Natural killer cell treated with Interleukin-12 subunit alpha and Interleukin-12 subunit beta and Interleukin-15 and Interleukin-18, amount 100 ng/mL, for 72 hours (primary cell): ENCODE data around the gene LRRC4C. TPM values are rescaled to one million over a fixed set of nuclear protein-coding genes. Genes with fewer than 3 reads are reported as not detected.

Source experiments
- ATAC-seq, 2 donors: fragments of 150-1000 bp; cut with Tn5 transposase in 1 of 2; sonication (Bioruptor Pico), chemical (Tn5 transposase) in 1 of 2; 2 replicates each; pipeline ENCODE4 v1.10.0; 2021
- DNase-seq: peaks from one replicate; pipeline ENCODE4 v3.0.0; 2022; ENCODE audit warnings: low spot score
- H3K27ac Mint-ChIP-seq, 2 donors: 1 replicate in 1 of 2; 2 replicates in 1 of 2; pipeline ENCODE4 v1.8.0; 2022; ENCODE audit warnings: mixed read lengths in 2 of 2, mild to moderate bottlenecking in 1 of 2, moderate library complexity in 1 of 2
- H3K27me3 Mint-ChIP-seq, 2 donors: 1 replicate in 1 of 2; 2 replicates in 1 of 2; pipeline ENCODE4 v1.8.0; 2022; ENCODE audit warnings: mixed read lengths in 2 of 2
- H3K36me3 Mint-ChIP-seq: one replicate; pipeline ENCODE4 v1.8.0; 2022; ENCODE audit warnings: mixed read lengths
- H3K4me1 Mint-ChIP-seq, 2 donors: 1 replicate in 1 of 2; 2 replicates in 1 of 2; pipeline ENCODE4 v1.8.0; 2022; ENCODE audit warnings: low read depth in 2 of 2, mixed read lengths in 2 of 2, mild to moderate bottlenecking in 1 of 2
- H3K4me3 Mint-ChIP-seq: one replicate; pipeline ENCODE4 v1.8.0; 2022; ENCODE audit warnings: mixed read lengths
- H3K9me3 Mint-ChIP-seq: 2 replicates; pipeline ENCODE4 v1.8.0; 2022; ENCODE audit warnings: mixed read lengths
- total RNA-seq, 2 donors: library from RNA; stranded (reverse); gene quantifications; one replicate each; pipeline ENCODE4 v1.2.3, GENCODE V29; 2022

Gene LRRC4C
- total RNA-seq, 2 donors from 2014 or later = not detected

- Mint-ChIP-seq H3K9me3 (peaks cover 16% of the 10 kb centered on the region), H3K27ac (no peak overlapping the region), H3K4me1 (no peaks in the 10 kb centered on the region), H3K4me3 (no peak overlapping the region), H3K36me3 (peaks cover 7% of the 10 kb centered on the region), H3K27me3 (no peaks in the 10 kb centered on the region)
- DNase-seq (no peak), ATAC-seq (no peak)
Observed at GRCh38 chr11:40434926-40435325, 1024.5 kb downstream of the LRRC4C start.

DNA sequence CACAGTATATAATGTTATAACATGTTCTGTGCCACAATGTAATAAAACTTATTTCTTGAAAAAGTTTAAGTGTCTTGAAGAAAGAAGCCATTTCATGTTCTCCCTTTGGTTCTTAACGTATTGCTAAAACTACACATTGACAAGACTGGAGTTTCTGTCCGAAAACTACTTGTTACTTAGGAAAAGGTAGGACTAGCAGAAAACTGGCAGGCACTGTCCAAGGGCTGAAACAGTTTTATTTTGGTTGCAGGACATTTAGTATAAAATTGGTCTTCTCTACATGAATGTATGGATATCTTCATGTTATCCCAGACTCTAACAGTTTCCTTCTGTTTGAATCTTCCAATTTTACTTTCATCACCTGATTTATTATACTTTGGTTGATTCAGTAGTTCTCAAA lies 1027.1 kb downstream of the LRRC4C start:
- no peak for ATAC-seq
- Mint-ChIP-seq H3K27ac (no peak overlapping the region), H3K4me1 (no peaks in the 10 kb centered on the region), H3K4me3 (no peak overlapping the region), H3K36me3 (no peaks in the 10 kb centered on the region), H3K27me3 (no peaks in the 10 kb centered on the region), H3K9me3 (peaks cover 12% of the 10 kb centered on the region)
- DNase-seq = no peak

DNA sequence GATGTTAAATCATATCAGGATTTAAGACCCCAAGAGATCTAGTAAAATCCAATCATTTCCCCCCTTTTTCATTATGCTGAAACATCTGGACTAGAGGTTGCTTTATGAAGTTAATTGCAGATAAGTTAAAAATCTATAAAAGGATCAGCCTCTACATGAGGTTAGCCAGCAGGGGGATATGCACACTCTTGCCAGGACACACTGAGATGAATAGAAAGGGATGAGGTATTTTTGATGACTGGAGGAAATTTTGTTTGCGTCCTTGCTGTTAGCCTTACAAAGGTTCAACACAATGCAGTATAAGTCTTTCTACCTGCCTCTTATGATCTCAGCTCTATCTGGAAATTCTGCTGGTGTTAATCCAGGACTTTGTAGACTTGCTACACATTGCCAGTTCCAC lies 1034.3 kb downstream of the LRRC4C start:
- Mint-ChIP-seq H3K4me3 (no peak overlapping the region), H3K27me3 (no peaks in the 10 kb centered on the region), H3K9me3 (peaks cover 8% of the 10 kb centered on the region), H3K36me3 (no peaks in the 10 kb centered on the region), H3K4me1 (no peaks in the 10 kb centered on the region), H3K27ac (no peak overlapping the region)
- DNase-seq (no peak), ATAC-seq (no peak)

GRCh38 chr11:40421208-40421981 lies 1038.1 kb downstream of the LRRC4C start:
- Mint-ChIP-seq H3K36me3 (no peaks in the 10 kb centered on the region), H3K27ac (no peak overlapping the region), H3K27me3 (no peaks in the 10 kb centered on the region), H3K4me3 (no peak overlapping the region), H3K4me1 (no peaks in the 10 kb centered on the region), H3K9me3 (peaks cover 21% of the 10 kb centered on the region)
- no peak for DNase-seq
- no peak for ATAC-seq

DNA sequence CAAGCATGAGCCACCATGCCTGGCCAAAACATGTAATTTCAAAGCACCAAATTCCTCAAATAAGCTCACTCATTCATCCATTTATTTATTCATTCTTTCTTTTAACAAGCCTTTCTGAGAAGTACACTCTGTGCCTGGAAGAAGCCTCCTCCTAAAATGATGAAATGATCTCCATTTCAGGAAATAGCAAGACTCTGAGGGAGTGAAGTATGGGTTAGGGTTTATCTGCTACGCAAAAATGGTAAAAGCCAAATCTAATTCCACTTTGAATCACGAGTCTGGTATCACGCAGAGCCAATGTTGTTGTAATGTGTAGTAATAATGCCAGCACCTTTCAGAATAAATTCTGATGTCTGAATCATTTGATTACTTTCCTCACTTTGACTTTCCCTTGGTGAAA lies 1041.8 kb downstream of the LRRC4C start:
- Mint-ChIP-seq H3K4me3 (no peak overlapping the region), H3K36me3 (peaks cover 9% of the 10 kb centered on the region), H3K4me1 (no peaks in the 10 kb centered on the region), H3K27me3 (no peaks in the 10 kb centered on the region), H3K9me3 (peaks cover 20% of the 10 kb centered on the region), H3K27ac (no peak overlapping the region)
- ATAC-seq (no peak), DNase-seq (no peak)

- Mint-ChIP-seq H3K4me3 (no peak overlapping the region), H3K4me1 (no peaks in the 10 kb centered on the region), H3K9me3 (peaks cover 7% of the 10 kb centered on the region), H3K27me3 (no peaks in the 10 kb centered on the region), H3K27ac (no peak overlapping the region), H3K36me3 (peaks cover 4% of the 10 kb centered on the region)
- ATAC-seq (no peak), DNase-seq (no peak)
Observed at GRCh38 chr11:40407355-40407754, 1052.1 kb downstream of the LRRC4C start.

DNA sequence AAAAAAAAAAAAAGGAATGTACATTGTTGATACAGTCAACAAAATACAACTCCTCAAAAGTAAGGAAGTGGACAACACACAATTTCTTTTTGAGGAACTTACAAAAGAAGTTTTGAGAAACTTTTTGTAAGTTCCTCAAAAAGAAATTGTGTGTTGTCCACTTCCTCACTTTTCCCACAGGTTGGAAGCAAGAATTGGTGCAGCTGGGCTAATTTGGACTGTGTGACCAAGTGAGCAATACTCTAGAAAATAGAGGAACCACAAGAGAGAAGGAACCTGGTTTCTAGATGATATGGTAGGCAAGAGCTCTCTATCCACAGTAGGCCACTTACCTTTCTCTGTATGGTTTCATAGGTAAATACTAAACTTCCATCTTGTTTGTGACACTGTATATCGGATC lies 1053.8 kb downstream of the LRRC4C start:
- no peak for ATAC-seq
- no peak overlapping the region for H3K4me3 Mint-ChIP-seq
- DNase-seq = no peak
- H3K9me3 Mint-ChIP-seq = peaks cover 11% of the 10 kb centered on the region
- H3K27ac Mint-ChIP-seq = no peak overlapping the region
- H3K36me3 Mint-ChIP-seq = peaks cover 4% of the 10 kb centered on the region
- H3K4me1 Mint-ChIP-seq = no peaks in the 10 kb centered on the region
- no peaks in the 10 kb centered on the region for H3K27me3 Mint-ChIP-seq

DNA sequence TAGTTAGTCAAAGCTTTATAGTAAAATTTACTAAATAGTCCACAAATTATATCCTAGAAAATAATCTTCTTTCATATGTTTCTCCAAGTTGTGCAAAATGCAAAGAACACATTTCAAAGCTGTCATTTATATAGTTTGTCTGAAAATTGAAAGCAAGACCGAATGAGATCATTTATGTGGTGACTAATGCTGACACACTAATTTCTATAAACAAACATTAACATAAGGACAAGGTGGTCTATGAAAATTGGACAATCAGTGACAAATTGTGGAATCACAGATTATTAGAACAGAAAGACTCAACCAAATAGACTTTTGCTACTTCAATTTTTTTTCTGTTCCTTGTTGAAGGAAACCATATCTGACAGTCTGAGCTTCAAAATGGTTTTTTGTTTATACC lies 1056.1 kb downstream of the LRRC4C start:
- no peak overlapping the region for H3K27ac Mint-ChIP-seq
- H3K36me3 Mint-ChIP-seq = peaks cover 4% of the 10 kb centered on the region
- no peak for ATAC-seq
- H3K9me3 Mint-ChIP-seq = peaks cover 11% of the 10 kb centered on the region
- H3K4me3 Mint-ChIP-seq = no peak overlapping the region
- H3K4me1 Mint-ChIP-seq = no peaks in the 10 kb centered on the region
- H3K27me3 Mint-ChIP-seq = no peaks in the 10 kb centered on the region
- DNase-seq = no peak

- H3K27me3 Mint-ChIP-seq = no peaks in the 10 kb centered on the region
Observed at GRCh38 chr11:40401132-40401853, 1058.2 kb downstream of the LRRC4C start.

DNA sequence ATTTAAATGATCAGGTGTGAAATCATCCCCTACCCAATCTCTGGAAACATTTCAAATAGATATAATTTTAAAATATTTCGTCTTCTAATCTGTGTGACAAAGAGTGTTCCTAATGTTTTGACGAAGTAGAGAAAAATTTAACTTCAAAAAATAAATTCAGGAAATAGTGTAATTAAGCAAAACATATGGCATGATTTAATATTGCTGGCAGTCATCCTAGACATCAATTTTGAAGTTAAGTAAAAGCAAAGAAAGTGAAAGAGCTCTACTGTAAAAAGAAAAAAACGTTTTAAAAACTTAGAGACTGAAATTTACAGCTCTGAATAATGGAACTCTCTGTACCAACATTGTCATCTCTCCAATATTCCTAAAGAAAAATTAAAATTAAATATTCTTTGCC lies 1062.3 kb downstream of the LRRC4C start:
- ATAC-seq = no peak
- H3K4me3 Mint-ChIP-seq = no peak overlapping the region

More at GRCh38 chr11:40401132-40401853, 1058.2 kb downstream of the LRRC4C start:
- H3K9me3 Mint-ChIP-seq = peaks cover 11% of the 10 kb centered on the region
- H3K36me3 Mint-ChIP-seq = peaks cover 4% of the 10 kb centered on the region
- H3K27ac Mint-ChIP-seq = no peak overlapping the region
- DNase-seq (no peak), ATAC-seq (no peak)
- no peaks in the 10 kb centered on the region for H3K4me1 Mint-ChIP-seq
- H3K4me3 Mint-ChIP-seq = no peak overlapping the region

GRCh38 chr11:40393511-40393910 lies 1065.9 kb downstream of the LRRC4C start:
- Mint-ChIP-seq H3K9me3 (peaks cover 9% of the 10 kb centered on the region), H3K4me3 (no peak overlapping the region), H3K4me1 (no peaks in the 10 kb centered on the region), H3K27ac (no peak overlapping the region), H3K36me3 (peaks cover 4% of the 10 kb centered on the region), H3K27me3 (no peaks in the 10 kb centered on the region)
- DNase-seq (no peak), ATAC-seq (no peak)

More for the DNA sequence above, 1062.3 kb downstream of the LRRC4C start:
- H3K36me3 Mint-ChIP-seq = no peaks in the 10 kb centered on the region
- peaks cover 7% of the 10 kb centered on the region for H3K9me3 Mint-ChIP-seq
- no peaks in the 10 kb centered on the region for H3K4me1 Mint-ChIP-seq
- no peaks in the 10 kb centered on the region for H3K27me3 Mint-ChIP-seq
- DNase-seq = no peak
- H3K27ac Mint-ChIP-seq = no peak overlapping the region

- Mint-ChIP-seq H3K36me3 (peaks cover 4% of the 10 kb centered on the region), H3K4me3 (no peak overlapping the region), H3K9me3 (peaks cover 9% of the 10 kb centered on the region), H3K27ac (no peak overlapping the region), H3K27me3 (no peaks in the 10 kb centered on the region), H3K4me1 (no peaks in the 10 kb centered on the region)
- no peak for ATAC-seq
- DNase-seq = no peak
Observed at GRCh38 chr11:40391679-40392078, 1067.8 kb downstream of the LRRC4C start.

DNA sequence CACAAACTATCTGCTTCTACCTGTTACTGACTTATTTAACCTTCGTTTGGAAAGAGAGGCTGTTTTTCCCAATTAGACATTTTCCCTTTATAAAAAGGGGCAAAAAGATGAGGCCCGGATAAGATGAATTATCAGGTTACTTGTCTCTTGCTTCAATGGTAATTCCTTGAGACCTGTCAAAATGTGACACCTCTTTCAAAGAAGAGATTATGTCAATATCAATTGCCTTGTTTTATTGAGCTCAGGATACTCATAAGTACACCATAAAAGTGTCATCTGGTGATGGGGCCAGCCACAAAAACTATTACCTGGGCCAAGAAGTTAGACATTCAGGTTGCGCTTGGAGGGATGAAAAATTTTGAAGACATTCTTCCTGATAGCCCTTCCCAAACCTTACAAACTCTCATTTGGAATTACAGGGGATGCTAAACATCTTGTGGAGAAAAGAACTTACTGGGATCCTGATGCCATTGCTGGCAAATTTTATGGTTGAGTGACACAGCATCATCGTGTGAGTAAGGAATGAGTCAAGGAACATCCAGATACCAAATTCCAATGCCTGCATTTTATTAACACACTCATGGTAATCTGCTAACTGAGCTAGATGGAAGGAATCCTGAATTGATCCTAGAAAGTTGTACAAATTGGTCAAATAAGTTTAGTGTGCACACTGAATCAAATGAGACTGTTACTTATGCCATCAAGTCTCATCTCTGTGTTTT lies 1071.2 kb downstream of the LRRC4C start:
- DNase-seq = no peak
- no peak for ATAC-seq
- Mint-ChIP-seq H3K9me3 (peaks cover 9% of the 10 kb centered on the region), H3K27ac (no peak overlapping the region), H3K4me3 (no peak overlapping the region), H3K4me1 (no peaks in the 10 kb centered on the region), H3K36me3 (peaks cover 4% of the 10 kb centered on the region), H3K27me3 (no peaks in the 10 kb centered on the region)
